Bronchial epithelial cell (primary cell): ENCODE data around the gene FAM216B. TPM values are rescaled to one million over a fixed set of nuclear protein-coding genes. Genes with fewer than 3 reads are reported as not detected.

Experiments
- DNase-seq: peaks from one replicate; pipeline ENCODE4 v3.0.0-alpha.2; 2010; ENCODE audit warnings: low read depth
- FAIRE-seq: peaks from 2 replicates; lab custom pipeline; 2011; peaks lifted over from hg19 to GRCh38; lab: Jason Lieb, UNC
- H3K27me3 ChIP-seq: 2 replicates; pipeline ENCODE4 v1.5.1; 2011; ENCODE audit warnings: low read length; ENCODE audit not compliant: control insufficient read depth, insufficient read depth
- H3K36me3 ChIP-seq: 2 replicates; pipeline ENCODE4 v1.5.1; 2011; ENCODE audit warnings: low read length; ENCODE audit not compliant: control insufficient read depth, insufficient read depth
- H3K4me3 ChIP-seq: 2 replicates; pipeline ENCODE4 v1.5.1; 2011; ENCODE audit warnings: mild to moderate bottlenecking, low read depth, low read length, control low read depth
- CTCF ChIP-seq: IDR thresholded peaks from 2 replicates; pipeline ENCODE4 v1.5.1; 2011; ENCODE audit warnings: mild to moderate bottlenecking, moderate library complexity, low read length, control low read depth, inconsistent platforms; ENCODE audit not compliant: insufficient read depth, severe bottlenecking
- total RNA-seq: library from RNA; depleted of rRNA; stranded (reverse); fragments of >200 nt; gene quantifications from 2 replicates; pipeline ENCODE4 v1.2.1, GENCODE V29; 2014

FAM216B gene
- total RNA-seq, 1 donor from 2014 or later = not detected

- Histone ChIP-seq H3K4me3 (no peak overlapping the region), H3K27me3 (no peaks in the 10 kb centered on the region), H3K36me3 (no peaks in the 10 kb centered on the region)
- no peak for FAIRE-seq
- no peak for DNase-seq
- no peak for TF ChIP-seq CTCF
These were observed 27.7 kb upstream of the FAM216B start for GRCh38 chr13:42753697-42754096.

GRCh38 chr13:42754801-42755510 is 26.4 kb upstream of the FAM216B start:
- Histone ChIP-seq H3K36me3 (no peaks in the 10 kb centered on the region), H3K4me3 (no peak overlapping the region), H3K27me3 (no peaks in the 10 kb centered on the region)
- DNase-seq (no peak), FAIRE-seq (no peak)
- TF ChIP-seq CTCF = no peak

- Histone ChIP-seq H3K36me3 (no peaks in the 10 kb centered on the region), H3K4me3 (no peak overlapping the region), H3K27me3 (no peaks in the 10 kb centered on the region)
- no peak for TF ChIP-seq CTCF
- DNase-seq (peak; percentile 67), FAIRE-seq (no peak)
These were observed 23.5 kb upstream of the FAM216B start for GRCh38 chr13:42757678-42758420.

GRCh38 chr13:42758515-42758914 is 22.9 kb upstream of the FAM216B start:
- H3K36me3 ChIP-seq = no peaks in the 10 kb centered on the region

GRCh38 chr13:42760951-42761350 is 20.4 kb upstream of the FAM216B start:
- H3K27me3 ChIP-seq = no peaks in the 10 kb centered on the region
- H3K4me3 ChIP-seq = no peak overlapping the region
- no peak for TF ChIP-seq CTCF
- no peaks in the 10 kb centered on the region for H3K36me3 ChIP-seq
- no peak for DNase-seq
- no peak for FAIRE-seq

More at GRCh38 chr13:42758515-42758914, 22.9 kb upstream of the FAM216B start:
- Histone ChIP-seq H3K27me3 (no peaks in the 10 kb centered on the region), H3K4me3 (no peak overlapping the region)
- no peak for TF ChIP-seq CTCF
- DNase-seq (peak; percentile 44), FAIRE-seq (no peak)
